Measurements from ENCODE around the gene METAP2. TPM values are rescaled to one million over a fixed set of nuclear protein-coding genes. Genes with fewer than 3 reads are reported as not detected.

METAP2 gene
- total and polyA plus RNA-seq, 2 of the 8 experiments (the other 6 are each of a cell fraction or from before 2014, with no cell fraction given), result 41.3 to 114 TPM

- TF ChIP-seq RAD21 (IDR thresholded peaks at IDR 0.05 in 1 of 2, conservative IDR thresholded peaks at IDR 0.05 in 1 of 2; ENCODE audit: low read depth in 2 of 2, low read length in 2 of 2) (no peak), KDM4A (IDR thresholded peaks at IDR 0.05; ENCODE audit: low read depth, low read length, severe bottlenecking) (no peak), HDAC6 (IDR thresholded peaks at IDR 0.05; ENCODE audit: low read depth, low read length) (no peak), ASH2L (IDR thresholded peaks at IDR 0.05; ENCODE audit: low read length) (no peak), POLR2AphosphoS5 (IDR thresholded peaks at IDR 0.05; ENCODE audit: low read depth, low read length) (no peak)
Observed at GRCh38 chr12:95545303-95545702, 71.4 kb downstream of the METAP2 start (continued).

Data from H1 (cell line).